Measurements from ENCODE around the gene U2AF1L4.
"Not testable (repeated sequence)": the region's sequence is repeated elsewhere in the genome, so short reads cannot be mapped to it uniquely, and the experiment has no call there.

Gene U2AF1L4

GRCh38 chr19:35727053-35727955 lies 17.9 kb downstream of the U2AF1L4 start:
- Histone ChIP-seq H3K4me3 (ENCODE audit: severe bottlenecking) (no peak overlapping the region), H3K9me3 (ENCODE audit: severe bottlenecking) (no peaks in the 10 kb centered on the region), H3K36me3 (ENCODE audit: low read depth) (peaks cover 96% of the 10 kb centered on the region), H3K27ac (ENCODE audit: poor library complexity, severe bottlenecking) (no peak overlapping the region), H3K4me1 (ENCODE audit: insufficient read depth, poor library complexity, severe bottlenecking) (no peaks in the 10 kb centered on the region), H3K27me3 (ENCODE audit: insufficient read depth, poor library complexity, severe bottlenecking) (no peaks in the 10 kb centered on the region)
- DNase-seq (ENCODE audit: low spot score), result no peak
- no peak for ATAC-seq (ENCODE audit: low read depth)
- TF ChIP-seq CTCF (IDR thresholded peaks at IDR 0.05; ENCODE audit: poor library complexity, severe bottlenecking), result no peak

DNA sequence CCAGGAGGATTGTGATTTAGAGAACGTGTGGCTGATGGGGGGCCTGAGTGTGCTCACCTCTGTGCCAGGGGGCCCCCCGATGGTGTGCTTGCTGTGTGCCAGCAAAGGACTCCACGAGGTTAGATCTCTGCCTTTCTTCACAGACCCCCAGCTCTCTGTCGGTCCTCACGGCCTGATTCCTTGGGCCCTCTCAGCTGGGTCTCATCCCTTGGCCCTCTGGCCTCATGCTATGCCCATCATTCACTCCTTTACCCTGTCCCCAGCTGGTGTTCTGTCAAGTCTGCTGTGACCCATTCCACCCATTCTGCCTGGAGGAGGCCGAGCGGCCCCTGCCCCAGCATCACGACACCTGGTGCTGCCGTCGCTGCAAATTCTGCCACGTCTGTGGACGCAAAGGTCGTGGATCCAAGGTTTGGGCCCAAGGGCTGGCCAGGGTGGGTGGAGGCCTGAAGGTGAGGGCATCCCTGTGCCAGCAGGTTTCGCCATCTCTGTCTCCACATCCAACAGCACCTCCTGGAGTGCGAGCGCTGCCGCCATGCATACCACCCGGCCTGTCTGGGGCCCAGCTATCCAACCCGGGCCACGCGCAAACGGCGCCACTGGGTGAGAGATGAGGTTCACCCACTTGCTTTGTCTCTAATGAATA lies 19.9 kb downstream of the U2AF1L4 start:
- no peak overlapping the region for H3K27ac ChIP-seq (ENCODE audit: poor library complexity, severe bottlenecking)
- H3K9me3 ChIP-seq (ENCODE audit: severe bottlenecking), result no peaks in the 10 kb centered on the region
- no peaks in the 10 kb centered on the region for H3K27me3 ChIP-seq (ENCODE audit: insufficient read depth, poor library complexity, severe bottlenecking)
- no peak for TF ChIP-seq CTCF (IDR thresholded peaks at IDR 0.05; ENCODE audit: poor library complexity, severe bottlenecking)
- no peak overlapping the region for H3K4me3 ChIP-seq (ENCODE audit: severe bottlenecking)
- peaks cover 85% of the 10 kb centered on the region for H3K36me3 ChIP-seq (ENCODE audit: low read depth)
- no peaks in the 10 kb centered on the region for H3K4me1 ChIP-seq (ENCODE audit: insufficient read depth, poor library complexity, severe bottlenecking)
- no peak for ATAC-seq (ENCODE audit: low read depth)
- DNase-seq (ENCODE audit: low spot score), result peak; percentile 62

DNA sequence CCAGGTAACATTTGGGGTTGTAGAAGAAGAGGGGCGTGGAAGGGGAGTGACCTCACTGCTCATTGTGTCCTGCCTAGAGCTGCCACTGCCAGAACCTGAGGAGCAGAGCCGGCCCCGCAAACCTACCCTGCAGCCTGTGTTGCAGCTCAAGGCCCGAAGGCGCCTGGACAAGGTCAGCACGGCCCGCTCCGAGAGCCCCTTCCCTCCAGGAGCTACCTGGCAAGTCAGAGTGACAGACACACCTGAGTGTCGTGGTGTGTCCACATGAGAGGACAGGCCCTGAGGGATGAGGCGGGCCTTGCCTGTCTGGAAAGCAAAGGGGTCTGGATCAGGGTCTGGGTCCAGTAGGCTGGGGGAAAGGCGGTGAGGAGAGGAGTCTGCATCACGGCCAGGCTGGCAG lies 20.7 kb downstream of the U2AF1L4 start:
- no peaks in the 10 kb centered on the region for H3K4me1 ChIP-seq (ENCODE audit: insufficient read depth, poor library complexity, severe bottlenecking)
- TF ChIP-seq CTCF (IDR thresholded peaks at IDR 0.05; ENCODE audit: poor library complexity, severe bottlenecking), result no peak
- ATAC-seq (ENCODE audit: low read depth) (no peak), DNase-seq (ENCODE audit: low spot score) (no peak)
- H3K27me3 ChIP-seq (ENCODE audit: insufficient read depth, poor library complexity, severe bottlenecking), result no peaks in the 10 kb centered on the region
- H3K4me3 ChIP-seq (ENCODE audit: severe bottlenecking), result no peak overlapping the region
- H3K9me3 ChIP-seq (ENCODE audit: severe bottlenecking), result no peaks in the 10 kb centered on the region
- peaks cover 84% of the 10 kb centered on the region for H3K36me3 ChIP-seq (ENCODE audit: low read depth)
- no peak overlapping the region for H3K27ac ChIP-seq (ENCODE audit: poor library complexity, severe bottlenecking)

DNA sequence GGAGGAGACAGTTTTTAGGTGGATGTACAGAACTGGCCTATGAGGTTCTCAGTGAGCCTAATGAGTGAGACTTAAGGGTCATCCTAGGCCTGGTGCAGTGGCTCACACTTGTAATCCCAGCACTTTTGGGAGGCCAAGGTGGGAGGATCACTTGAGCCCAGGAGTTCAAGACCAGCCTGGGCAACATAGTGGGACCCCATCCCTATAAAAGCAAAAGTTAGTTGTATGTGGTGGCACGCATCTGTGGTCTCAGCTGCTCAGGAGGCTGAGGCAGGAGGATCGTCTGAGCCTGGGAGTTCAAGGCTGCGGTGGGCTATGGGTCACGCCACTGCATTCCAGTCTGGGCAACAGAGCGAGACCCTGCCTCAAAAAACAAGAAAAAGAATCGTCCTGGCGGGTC lies 21.1 kb downstream of the U2AF1L4 start:
- not testable (repeated sequence) for H3K27me3 ChIP-seq (ENCODE audit: insufficient read depth, poor library complexity, severe bottlenecking); ATAC-seq (ENCODE audit: low read depth); H3K9me3 ChIP-seq (ENCODE audit: severe bottlenecking); H3K27ac ChIP-seq (ENCODE audit: poor library complexity, severe bottlenecking); DNase-seq (ENCODE audit: low spot score); H3K4me3 ChIP-seq (ENCODE audit: severe bottlenecking); H3K4me1 ChIP-seq (ENCODE audit: insufficient read depth, poor library complexity, severe bottlenecking)
- peaks cover 83% of the 10 kb centered on the region for H3K36me3 ChIP-seq (ENCODE audit: low read depth)

DNA sequence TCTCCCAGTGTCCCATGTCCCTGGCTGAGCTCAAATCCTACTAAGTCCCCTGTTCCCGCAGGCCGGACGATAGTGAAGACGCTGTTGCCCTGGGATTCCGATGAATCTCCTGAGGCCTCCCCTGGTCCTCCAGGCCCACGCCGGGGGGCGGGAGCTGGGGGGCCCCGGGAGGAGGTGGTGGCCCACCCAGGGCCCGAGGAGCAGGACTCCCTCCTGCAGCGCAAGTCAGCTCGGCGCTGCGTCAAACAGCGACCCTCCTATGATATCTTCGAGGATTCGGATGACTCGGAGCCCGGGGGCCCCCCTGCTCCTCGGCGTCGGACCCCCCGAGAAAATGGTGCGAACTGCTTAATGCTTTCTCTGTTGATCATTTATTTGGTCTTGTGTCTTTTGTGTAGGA lies 21.5 kb downstream of the U2AF1L4 start:
- Histone ChIP-seq H3K36me3 (ENCODE audit: low read depth) (peaks cover 79% of the 10 kb centered on the region), H3K9me3 (ENCODE audit: severe bottlenecking) (no peaks in the 10 kb centered on the region), H3K4me3 (ENCODE audit: severe bottlenecking) (no peak overlapping the region), H3K27ac (ENCODE audit: poor library complexity, severe bottlenecking) (no peak overlapping the region), H3K4me1 (ENCODE audit: insufficient read depth, poor library complexity, severe bottlenecking) (no peaks in the 10 kb centered on the region), H3K27me3 (ENCODE audit: insufficient read depth, poor library complexity, severe bottlenecking) (no peaks in the 10 kb centered on the region)
- DNase-seq (ENCODE audit: low spot score) (no peak), ATAC-seq (ENCODE audit: low read depth) (no peak)
- no peak for TF ChIP-seq CTCF (IDR thresholded peaks at IDR 0.05; ENCODE audit: poor library complexity, severe bottlenecking)
